HG03457 (cell line): Measurements from ENCODE around the gene OPCML.

Source experiments
- ATAC-seq: cut with Tn5 transposase; IDR thresholded peaks from one replicate; pipeline ENCODE4 v1.9.1; 2021; ENCODE audit warnings: moderate number of reproducible peaks; ENCODE audit not compliant: unreplicated experiment

Gene OPCML

DNA sequence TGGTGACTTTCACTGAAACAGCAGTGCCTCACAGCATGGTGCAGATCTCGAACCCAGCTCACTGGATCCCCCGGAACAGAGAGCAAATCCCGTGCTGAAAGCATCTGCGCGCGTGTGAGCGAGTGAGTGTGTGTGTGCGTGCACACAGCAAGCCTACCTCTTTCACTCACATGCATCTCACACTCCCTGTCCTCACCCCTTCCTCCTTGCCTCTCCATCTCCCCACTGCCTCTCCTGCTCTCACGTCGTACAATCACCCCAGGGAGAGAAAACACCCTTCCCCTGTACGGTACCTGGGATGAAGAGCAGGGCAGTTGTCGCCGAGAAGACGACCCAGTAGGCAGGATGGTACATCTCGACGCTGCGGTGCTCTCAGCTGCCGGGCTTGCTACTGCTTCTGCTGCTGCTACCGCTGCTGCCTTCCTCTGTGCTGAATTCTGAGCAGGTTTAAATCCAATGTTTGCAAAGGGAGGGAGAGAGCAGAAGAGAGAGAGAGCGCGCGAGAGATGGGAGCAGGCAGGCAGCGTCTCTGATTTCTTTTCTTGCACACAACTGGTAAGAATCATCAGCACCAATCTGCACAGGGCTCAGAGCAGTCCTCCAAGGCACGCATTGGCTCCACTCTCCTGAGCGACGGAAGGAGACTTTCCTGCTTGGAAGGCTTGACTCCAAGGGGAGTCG, at the start of gene OPCML:
Gene OPCML, minus strand, starts transcription at position 531 of the 681 bp plus-strand sequence.
- no peak for ATAC-seq

DNA sequence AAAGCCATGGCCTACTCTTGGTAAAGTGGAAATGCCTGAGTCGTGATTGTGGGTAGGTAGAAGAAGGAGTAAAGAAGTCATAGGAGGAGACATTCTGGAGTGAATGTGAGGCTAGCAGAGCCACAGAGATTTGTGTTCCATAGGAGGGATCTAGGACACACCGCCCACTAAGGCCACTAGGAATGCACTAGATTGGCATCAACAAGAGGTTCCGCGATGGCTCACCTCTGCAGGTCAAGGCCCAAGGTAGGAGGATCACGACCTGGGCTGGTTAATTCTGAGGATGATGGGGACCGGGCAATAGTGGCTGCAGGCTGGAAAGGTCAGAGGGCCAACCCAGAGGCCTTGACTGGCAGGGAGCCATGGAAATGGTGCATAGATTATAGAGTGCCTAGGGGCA, 48.8 kb upstream of the OPCML start:
- ATAC-seq, result no peak

DNA sequence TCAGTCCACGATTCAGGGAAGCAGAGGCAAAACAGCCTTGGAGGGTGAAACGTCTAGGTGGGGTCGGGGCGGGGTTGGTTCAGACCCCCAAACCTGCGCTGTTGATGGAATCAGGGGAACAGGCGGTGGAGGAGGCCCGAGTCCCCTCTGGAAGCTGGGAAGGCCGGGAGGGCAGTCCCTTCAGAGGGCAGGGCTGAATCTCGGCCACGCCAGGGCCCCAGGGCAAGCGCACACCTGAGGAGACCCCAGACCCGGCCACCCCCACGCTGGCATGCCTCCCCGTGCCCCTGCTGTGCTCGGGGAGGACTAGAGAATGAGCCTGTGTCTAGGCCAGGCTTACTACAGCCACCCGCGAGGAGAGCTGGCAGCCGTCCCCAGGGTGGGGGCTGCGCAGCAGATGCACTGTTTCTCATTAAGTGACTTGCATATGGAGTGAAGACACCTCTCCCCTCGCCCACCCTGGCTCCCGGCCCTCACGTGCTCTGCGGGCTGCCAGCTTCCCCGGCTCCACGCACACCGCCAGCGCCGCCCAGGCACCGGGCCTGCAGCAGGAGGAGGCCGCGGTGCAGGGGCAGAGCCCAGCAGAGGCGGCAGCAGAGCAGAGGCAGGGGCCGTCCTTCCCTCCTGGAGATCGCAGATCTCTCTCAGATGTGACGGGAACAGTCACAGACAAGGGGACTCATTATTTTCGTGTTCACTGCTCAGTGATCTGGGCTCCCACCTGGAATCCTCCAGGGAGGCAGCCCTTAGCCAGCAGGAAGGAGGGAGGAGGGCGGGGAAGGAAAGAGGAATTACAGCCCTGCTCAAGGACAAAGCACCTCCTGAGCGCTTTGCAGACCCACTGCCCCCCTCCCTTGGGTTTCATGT, 47.1 kb upstream of the OPCML start:
- ATAC-seq, result no peak

DNA sequence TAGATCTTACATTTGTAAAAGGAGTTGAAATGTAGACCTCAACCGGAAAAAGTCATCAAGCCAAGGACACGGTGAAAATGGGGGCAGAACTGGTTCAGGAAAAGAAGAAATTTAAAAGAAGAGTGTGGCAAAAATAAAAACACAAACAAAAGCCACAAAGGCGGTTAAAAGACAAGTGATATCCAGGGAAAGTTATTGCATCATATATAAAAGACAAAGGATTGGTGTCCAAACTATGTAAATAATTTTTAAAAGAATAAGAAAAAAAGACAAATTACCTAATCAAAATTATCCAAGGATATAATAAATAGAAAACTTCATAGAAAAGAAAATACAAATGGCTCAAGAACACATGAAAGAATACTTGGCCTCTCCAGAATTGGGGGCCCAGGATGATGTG, 45.1 kb upstream of the OPCML start:
- no peak for ATAC-seq

DNA sequence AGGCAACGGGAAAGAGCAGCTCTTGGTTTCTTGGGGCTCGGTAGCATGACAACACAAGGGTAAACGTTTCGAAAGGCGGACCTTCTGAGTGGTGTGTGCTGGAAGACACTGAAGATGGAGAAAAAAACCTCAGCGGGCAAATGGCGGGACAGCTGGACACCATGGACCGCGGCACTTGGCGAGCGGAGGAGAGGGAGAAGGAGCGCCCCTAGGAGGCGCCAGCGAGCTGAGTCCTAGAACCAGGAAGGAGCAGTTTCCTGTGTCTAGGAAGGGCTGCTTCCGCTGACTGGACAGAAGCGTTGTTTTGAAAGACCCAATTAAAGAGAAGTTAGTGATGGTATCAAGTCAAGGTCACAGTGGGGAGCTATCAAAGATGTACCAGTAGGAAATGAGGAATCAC, 44.0 kb upstream of the OPCML start:
- ATAC-seq, result no peak

DNA sequence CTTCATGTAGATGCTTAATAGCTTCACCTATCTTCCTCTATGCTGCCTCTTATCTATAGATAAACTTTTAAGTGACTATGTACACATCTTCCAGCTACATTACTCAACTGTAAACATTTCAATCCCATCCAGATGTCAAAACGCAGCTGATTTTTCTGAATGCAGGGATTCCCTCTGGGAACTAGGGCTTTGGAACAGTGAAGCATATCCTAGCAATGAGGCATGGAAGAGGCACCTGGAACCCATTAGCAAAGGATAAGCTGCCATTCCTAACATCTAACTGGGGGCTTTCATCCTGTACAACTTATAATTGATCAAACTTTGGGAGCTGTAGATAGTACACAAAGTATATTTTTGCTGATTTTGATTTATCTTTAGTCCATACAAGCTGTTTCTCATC, 40.8 kb upstream of the OPCML start:
- no peak for ATAC-seq

DNA sequence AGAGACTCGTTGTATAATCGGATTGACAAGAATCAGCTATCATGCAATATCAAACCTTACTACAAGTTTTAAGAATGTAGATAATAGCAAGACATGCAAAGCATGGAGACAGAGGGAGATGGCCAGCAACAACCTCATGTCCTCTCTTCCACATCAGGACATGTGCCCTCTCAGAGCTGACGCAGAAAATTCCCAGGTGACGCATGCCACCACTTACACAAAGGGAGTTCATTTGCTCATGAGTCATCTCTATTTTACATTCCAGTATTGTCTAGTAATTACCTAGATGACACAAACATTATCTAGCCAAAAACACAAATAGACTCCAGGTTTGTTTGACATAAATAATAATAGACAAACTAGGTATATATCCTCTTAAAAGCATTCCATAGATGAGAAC, 38.1 kb upstream of the OPCML start:
- ATAC-seq, result no peak

DNA sequence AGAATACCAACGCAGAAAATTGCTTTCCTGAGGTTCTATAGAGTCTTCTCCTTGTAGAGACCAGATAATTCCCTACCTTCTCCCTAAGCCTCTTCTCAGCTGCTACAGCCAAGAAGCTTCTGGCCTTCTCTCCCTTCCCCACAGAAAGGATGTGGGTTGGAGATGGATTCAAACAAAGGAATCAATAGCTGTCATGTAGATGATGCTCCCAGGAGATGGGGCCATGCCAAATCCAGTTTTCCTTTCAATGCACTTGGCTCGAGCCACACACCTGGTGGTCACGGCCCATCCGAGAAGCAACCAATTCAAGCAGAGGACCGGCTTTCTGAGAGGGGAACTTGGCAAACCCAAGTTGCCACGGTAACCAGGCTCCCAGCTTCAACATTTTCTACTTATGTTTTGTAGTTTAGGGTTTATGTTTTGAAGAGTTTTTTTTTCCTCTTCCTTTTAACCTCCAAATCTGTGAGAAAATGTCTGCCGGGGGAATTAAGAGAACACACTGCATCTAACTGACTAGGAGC, 31.3 kb upstream of the OPCML start:
- no peak for ATAC-seq

DNA sequence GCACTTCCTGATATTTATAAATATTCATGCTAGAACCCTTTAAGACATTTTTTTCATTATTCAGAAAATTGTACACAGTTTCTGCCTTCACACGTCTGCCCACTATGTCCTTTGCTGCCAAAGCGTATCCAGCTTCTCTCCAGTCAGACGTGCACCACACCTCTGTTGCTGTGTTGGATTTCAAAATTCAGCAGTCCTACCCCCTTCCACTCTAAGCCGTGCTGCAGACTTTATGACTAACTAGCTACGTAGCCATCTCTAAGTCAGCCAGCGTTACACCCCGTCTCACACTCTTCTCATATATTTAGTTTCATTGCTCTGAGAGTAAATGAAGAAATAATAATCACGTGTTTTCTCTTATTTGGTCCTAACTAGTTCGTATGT, 28.2 kb upstream of the OPCML start:
- no peak for ATAC-seq

DNA sequence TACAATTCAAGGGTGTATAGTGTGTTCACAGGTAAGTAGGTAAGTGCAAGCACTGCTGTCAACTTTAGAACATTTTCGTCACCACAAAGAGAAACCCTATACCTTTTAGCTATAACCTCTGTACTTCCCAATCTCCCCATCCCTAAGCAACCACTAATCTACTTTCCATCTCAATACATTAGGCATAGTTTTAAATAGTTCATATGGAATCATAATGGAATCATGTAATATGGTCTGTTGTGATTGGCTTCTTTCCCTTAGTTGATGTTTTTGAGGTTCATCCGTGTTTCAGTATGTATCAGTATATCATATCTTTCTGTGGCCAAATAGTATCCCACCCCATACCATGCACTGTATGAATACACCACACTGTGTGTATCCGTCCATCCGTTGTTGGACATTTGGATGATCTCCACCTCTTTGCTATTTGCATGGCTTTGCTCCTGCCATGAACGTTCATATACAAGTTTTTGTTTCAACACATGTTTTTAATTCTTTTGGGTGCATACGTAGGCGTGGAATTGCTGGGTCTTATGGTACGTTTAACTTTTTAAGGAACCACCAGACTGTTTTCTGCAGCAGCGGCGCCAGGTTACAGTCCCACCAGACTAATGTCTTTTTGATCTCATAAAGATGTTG, 27.7 kb upstream of the OPCML start:
- no peak for ATAC-seq

DNA sequence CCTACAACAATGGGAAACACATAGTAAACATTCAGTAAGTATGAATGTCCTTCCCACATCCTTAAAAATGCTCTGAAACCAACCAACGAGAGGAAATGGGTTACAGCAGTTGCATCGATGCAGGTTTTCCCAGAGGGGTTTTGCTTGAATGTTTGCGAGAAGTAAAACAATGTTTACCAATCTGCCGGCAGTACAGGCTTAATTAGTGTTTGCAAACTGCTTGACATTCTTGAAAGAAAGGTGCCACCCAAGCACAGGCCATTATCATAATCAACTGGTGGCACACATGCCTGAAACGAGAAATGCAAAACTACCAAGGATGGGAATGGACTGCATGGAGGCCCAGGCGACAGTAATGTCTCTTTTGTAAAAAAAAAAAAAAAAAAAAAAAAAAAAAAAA, 27.1 kb upstream of the OPCML start:
- no peak for ATAC-seq

DNA sequence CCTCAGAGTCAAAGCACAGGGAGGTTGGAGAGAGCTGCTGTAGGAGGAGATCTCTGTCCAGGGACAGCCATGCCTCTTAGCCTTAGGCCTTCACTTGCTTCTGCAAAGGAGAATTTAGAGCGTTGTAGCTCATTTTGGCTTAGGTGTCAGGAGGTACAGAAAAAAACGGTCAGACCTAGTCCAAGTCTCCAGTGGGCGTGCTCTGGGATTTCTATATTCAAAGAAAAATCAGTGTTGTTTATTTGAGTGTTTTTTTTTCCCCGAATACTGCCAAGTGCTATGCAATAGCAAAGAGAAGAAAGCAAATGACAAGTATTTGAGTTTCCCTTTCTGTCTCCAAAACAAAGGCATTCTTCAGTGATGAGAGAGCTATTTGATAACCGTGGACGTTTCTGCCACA, 22.7 kb upstream of the OPCML start:
- no peak for ATAC-seq

DNA sequence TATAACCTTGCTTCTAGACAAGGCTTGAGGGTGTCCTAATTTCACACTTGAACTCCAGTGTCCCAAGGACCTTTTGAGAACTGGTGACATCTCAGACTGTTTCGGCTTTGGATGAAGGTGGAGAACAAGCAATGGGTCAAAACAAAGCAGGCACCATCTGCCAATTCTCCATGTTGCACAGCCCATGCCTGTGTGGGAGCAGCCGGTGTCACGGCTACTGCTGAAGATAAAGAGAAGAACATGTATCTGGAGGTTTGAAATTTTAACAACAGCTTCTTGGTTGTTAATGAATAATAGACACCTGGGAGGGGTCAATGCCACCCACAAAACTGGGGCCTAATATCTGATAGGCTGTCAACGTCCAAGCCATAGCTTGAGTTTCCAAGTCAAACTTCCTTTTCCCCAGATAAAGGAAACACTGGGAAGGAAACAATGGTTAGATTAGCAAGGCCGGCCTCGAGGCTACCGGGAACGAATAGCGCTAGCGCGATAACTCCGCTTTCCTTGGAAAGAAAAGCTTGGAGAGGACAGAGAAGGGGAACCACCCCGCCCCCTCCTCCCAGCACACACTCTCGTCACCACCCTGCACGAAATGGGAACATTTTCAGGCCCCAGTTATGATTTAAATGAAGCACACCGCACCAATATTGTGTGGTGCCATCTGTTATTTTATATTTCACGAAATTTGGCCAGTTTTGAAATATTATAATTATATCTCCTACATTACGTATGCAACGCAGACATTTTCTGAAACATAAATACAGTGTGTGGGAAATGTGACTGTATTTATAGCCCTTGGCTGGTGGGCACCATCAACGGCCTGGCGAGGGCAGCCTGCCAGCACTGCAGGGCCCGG, 21.8 kb upstream of the OPCML start:
- ATAC-seq, result no peak

DNA sequence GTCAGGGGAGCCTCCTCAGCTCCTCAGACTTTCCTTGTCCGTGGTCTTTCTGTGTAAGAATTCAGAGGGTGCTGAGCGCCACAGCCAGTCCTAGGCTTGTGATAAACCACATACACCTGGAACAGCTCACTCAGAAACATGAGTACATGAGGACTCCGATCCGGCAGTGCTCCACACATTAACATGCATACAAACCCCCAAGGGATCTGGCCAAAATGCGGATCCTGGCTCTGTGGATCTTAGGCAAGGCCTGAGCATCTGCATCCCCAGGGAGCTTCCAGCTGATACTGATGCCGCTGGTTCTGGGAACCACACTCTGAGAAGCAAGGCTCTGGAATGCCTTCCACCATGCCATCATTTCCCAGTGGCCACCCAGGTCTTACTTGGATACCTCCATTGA, 20.6 kb upstream of the OPCML start:
- no peak for ATAC-seq

DNA sequence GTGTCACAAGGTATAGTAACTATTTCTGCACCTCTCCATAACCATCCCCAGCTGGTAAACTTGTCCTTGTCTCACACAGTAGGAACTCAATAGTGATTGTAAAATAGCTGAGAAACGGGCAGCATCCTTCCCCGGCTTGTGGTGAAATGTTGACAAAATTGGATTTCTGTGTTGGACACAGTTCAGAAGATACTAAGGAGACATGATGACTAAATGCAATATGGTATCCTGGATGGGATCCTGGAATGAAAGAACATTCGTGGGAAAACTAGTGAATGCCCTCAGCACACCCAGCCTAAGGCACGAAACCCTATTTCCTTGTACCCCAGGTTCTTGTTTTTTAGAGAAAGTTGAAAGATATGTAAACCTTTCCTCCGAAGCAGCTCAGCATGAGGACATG, 18.8 kb upstream of the OPCML start:
- no peak for ATAC-seq

DNA sequence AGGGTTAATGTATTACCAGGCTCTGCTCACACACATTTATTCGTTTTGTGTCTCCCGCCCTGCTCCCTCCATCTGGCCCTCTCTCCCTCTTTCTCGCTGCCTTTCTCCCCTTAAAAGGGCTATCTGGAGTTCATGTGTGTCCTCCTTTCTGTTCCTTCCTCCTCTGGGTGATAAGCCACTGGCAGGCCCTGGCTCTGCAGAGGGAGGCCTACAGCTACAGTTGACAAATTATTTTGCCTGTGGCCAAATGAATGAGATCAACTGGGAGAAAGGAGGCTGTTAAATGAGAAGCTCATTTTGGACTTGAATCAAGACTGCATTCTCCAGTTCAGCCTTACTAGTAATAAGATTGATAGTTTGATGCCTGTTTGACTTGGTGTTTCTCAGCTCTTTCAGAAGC, 17.5 kb upstream of the OPCML start:
- ATAC-seq, result no peak

DNA sequence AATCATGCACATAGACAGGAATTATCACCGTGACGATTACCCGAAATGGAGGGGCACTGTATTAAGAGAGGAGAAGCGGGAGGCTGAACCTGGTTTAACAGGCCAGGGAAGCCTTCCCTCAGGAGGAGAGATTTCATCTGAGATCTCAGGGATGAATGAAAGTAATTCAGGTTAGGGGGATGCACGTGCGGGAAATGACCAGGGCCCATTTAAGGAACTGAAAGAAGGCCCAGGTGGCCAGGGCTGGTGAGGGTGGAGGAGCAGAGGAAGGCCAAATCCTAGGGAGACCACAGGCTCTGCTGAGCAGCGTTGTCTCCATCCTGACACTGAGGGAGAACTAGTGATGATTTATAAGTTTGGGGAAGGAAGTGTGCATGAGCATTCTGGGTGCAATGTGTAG, 16.3 kb upstream of the OPCML start:
- no peak for ATAC-seq

DNA sequence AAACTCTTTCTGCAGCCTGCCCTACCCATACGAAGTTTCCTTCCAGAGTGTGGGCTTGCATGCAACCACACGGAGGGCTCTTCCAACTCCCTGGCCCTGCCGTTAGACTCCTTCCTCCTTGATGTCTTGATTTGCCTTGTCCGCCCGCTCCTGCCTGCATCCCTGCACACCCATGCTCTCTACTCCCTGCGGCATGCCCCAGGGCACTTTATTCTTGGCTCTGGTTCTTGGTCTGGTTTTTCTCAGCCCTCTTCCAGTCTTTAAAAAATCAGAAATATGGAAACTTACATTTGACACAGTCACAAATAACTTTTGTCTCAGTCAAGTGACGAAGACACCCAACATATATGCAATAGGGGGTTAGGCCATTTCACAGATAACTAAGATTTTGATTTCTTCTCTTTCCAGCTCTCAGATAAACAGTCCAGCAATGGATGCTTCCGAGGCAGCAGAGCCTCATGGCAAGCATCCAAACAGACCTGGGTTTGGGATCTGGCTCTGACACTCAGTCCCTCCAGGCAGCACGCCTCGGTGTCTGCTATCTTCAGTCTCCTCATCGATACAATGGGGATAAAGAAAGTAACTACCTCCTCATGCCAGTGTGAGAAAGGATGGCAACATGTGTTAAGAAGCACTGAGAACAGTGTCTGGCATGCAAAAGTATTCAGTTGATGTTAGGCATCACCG, 15.7 kb upstream of the OPCML start:
- no peak for ATAC-seq

DNA sequence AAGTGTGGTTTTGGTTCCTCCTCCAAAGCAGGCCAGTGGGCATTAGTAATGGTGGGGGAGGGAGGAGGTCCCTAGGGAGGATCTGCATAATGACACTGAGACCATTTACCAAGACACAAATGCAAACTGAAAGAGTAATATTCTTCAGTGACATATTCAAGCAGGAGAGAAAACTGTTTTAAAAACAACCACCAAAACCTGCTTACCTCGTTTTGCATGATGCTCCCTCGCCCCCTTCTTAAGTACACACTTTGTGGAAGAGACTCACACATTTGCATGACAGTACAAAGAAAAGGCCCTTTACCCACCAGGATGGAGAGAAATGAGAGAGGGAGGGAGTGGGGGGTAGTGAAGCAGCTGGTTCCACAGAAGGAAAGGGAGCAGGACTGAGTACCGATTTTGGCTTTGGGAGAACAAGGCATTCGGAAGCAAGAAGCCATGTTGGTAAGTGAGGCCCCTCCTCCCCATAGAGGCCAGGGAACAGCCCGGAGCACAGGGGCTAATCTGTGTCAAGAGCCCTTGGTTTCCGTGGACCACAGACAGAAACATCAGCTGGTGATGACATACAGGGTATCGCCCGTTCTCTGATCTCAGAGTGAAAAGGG, 13.0 kb upstream of the OPCML start:
- ATAC-seq, result no peak

DNA sequence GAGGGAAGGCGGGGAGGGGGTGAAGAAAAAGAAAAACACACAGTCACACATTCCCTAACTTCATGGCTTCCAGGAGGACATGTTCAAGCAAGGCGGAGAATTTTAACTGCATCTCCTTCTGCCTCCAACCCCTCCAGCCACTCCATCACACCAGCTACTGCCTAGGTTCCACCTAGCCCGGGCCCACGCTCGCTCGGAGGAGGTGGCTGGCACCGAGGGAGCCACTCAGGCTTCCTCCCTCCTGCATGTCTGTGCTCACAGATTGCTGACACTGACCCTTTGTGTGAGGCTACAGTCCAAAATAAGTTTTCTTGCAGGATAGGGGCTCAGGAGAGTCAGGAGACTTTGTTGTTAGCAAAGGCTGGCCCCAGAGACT, 9.4 kb upstream of the OPCML start:
- ATAC-seq, result no peak
